GM23338 (cell line): Measurements from ENCODE around the gene RPLP1. TPM values are rescaled to one million over a fixed set of nuclear protein-coding genes. Genes with fewer than 3 reads are reported as not detected.

ENCODE experiments used
- ATAC-seq: fragments of 200-7000 bp; cut with Tn5 transposase; 3 replicates; pipeline ENCODE4 v1.9.1; 2020
- DNase-seq: peaks from one replicate; pipeline ENCODE4 v3.0.0-alpha.2; 2015; ENCODE audit warnings: low spot score
- H2AFZ ChIP-seq: fragments of 200-600 bp; sonication (generic); 2 replicates; pipeline ENCODE4 v1.8.0; 2016; ENCODE audit warnings: antibody characterized with exemption, mild to moderate bottlenecking, moderate library complexity
- H3F3A ChIP-seq: fragments of 200-600 bp; sonication (generic); replicated peaks from 2 replicates; pipeline ENCODE4 v1.8.0; 2017; ENCODE audit warnings: antibody characterized with exemption, mixed run types, low read depth
- H3K27ac ChIP-seq: fragments of 200-600 bp; sonication (generic); 2 replicates; pipeline ENCODE4 v1.6.1; 2016; ENCODE audit warnings: low read depth
- H3K27me3 ChIP-seq: fragments of 200-600 bp; sonication (generic); 2 replicates; pipeline ENCODE4 v1.8.0; 2016; ENCODE audit warnings: mild to moderate bottlenecking, mixed run types, moderate library complexity; ENCODE audit not compliant: insufficient read depth
- H3K36me3 ChIP-seq: fragments of 200-600 bp; sonication (generic); 2 replicates; pipeline ENCODE4 v1.8.0; 2016; ENCODE audit warnings: mild to moderate bottlenecking; ENCODE audit not compliant: insufficient read depth
- H3K4me1 ChIP-seq: fragments of 200-600 bp; sonication (generic); 2 replicates; pipeline ENCODE4 v1.8.0; 2016; ENCODE audit warnings: mild to moderate bottlenecking, moderate library complexity; ENCODE audit not compliant: insufficient read depth
- H3K4me2 ChIP-seq: fragments of 200-600 bp; sonication (generic); 2 replicates; pipeline ENCODE4 v1.7.1; 2017; ENCODE audit warnings: mixed run types
- H3K4me3 ChIP-seq: fragments of 200-600 bp; sonication (generic); 2 replicates; pipeline ENCODE4 v1.6.1; 2016; ENCODE audit warnings: mixed run types
- H3K79me2 ChIP-seq: fragments of 200-600 bp; sonication (generic); replicated peaks from 2 replicates; pipeline ENCODE4 v1.8.0; 2017; ENCODE audit warnings: mild to moderate bottlenecking; ENCODE audit not compliant: insufficient read depth
- H3K9me2 ChIP-seq: fragments of 200-600 bp; sonication (generic); 2 replicates; pipeline ENCODE4 v1.8.0; 2017; ENCODE audit not compliant: insufficient read depth
- H4K20me1 ChIP-seq: fragments of 200-600 bp; sonication (generic); replicated peaks from 2 replicates; pipeline ENCODE4 v1.8.0; 2017; ENCODE audit warnings: mild to moderate bottlenecking; ENCODE audit not compliant: insufficient read depth
- H3K27ac Mint-ChIP-seq: 2 replicates; pipeline ENCODE4 v1.8.0; 2020; ENCODE audit warnings: inconsistent platforms, mild to moderate bottlenecking, moderate library complexity, mixed read lengths
- H3K27me3 Mint-ChIP-seq: 3 replicates; pipeline ENCODE4 v1.8.0; 2022; ENCODE audit warnings: low read depth, mild to moderate bottlenecking, moderate library complexity, mixed read lengths, inconsistent platforms; ENCODE audit not compliant: insufficient read depth, poor library complexity
- H3K36me3 Mint-ChIP-seq: 3 replicates; pipeline ENCODE4 v1.8.0; 2021; ENCODE audit warnings: low read depth, mild to moderate bottlenecking, inconsistent platforms, moderate library complexity, mixed read lengths
- H3K4me1 Mint-ChIP-seq: 3 replicates; pipeline ENCODE4 v1.8.0; 2020; ENCODE audit warnings: mild to moderate bottlenecking, inconsistent platforms, mixed read lengths
- H3K4me3 Mint-ChIP-seq: 3 replicates; pipeline ENCODE4 v1.8.0; 2021; ENCODE audit warnings: moderate library complexity, mild to moderate bottlenecking, inconsistent platforms, mixed read lengths
- H3K9me3 Mint-ChIP-seq: 3 replicates; pipeline ENCODE4 v1.8.0; 2020; ENCODE audit warnings: moderate library complexity, mild to moderate bottlenecking, inconsistent platforms, mixed read lengths
- CREB1 ChIP-seq: fragments of 250-450 bp; sonication (Bioruptor Pico); IDR thresholded peaks from 2 replicates; pipeline ENCODE4 v1.5.0; 2020; ENCODE audit warnings: low read depth, mild to moderate bottlenecking, moderate library complexity
- EZH2 ChIP-seq: fragments of 200-600 bp; sonication (generic); IDR thresholded peaks from one replicate; pipeline ENCODE4 v1.8.0; 2017; ENCODE audit warnings: antibody characterized with exemption, mild to moderate bottlenecking, low read depth; ENCODE audit not compliant: unreplicated experiment
- EZH2phosphoT487 ChIP-seq: fragments of 200-600 bp; sonication (generic); IDR thresholded peaks from one replicate; pipeline ENCODE4 v1.8.1; 2018; ENCODE audit warnings: antibody characterized with exemption; ENCODE audit not compliant: unreplicated experiment
- JUNB ChIP-seq: IDR thresholded peaks from one replicate; pipeline ENCODE4 v1.6.1; 2016; ENCODE audit warnings: antibody characterized with exemption; ENCODE audit not compliant: unreplicated experiment
- NANOG ChIP-seq: IDR thresholded peaks from 2 replicates; pipeline ENCODE4 v1.6.1; 2016; ENCODE audit warnings: antibody characterized with exemption, borderline replicate concordance
- STAT1 ChIP-seq: IDR thresholded peaks from one replicate; pipeline ENCODE4 v1.6.1; 2016; ENCODE audit warnings: antibody characterized with exemption; ENCODE audit not compliant: unreplicated experiment
- ZNF114 ChIP-seq: fragments of 250-450 bp; sonication (Bioruptor Pico); IDR thresholded peaks from 2 replicates; pipeline ENCODE4 v1.5.0; 2020; ENCODE audit warnings: mild to moderate bottlenecking, moderate library complexity
- polyA plus RNA-seq: library from polyadenylated mRNA; unstranded; fragments of >200 nt; fragmentation: Nextera tagmentation; extraction: Ambion mirVana; gene quantifications from 2 replicates; pipeline ENCODE4 v1.2.1, GENCODE V29; 2016
- total RNA-seq: library from RNA; depleted of rRNA; stranded (reverse); fragments of >200 nt; shearing (Covaris generic); gene quantifications from 2 replicates; pipeline ENCODE4 v1.2.3, GENCODE V29; 2014
- TF ChIP-seq, protein P1 (sequence below), 2 experiments: fragments of 200-600 bp in 1 of 2; sonication (generic) in 1 of 2; conservative IDR thresholded peaks; 2 replicates each; pipeline versions ENCODE4 v1.5.1 to v1.6.1; 2016 to 2017; ENCODE audit warnings: antibody characterized with exemption in 2 of 2, low read depth in 2 of 2, mild to moderate bottlenecking in 2 of 2, moderate library complexity in 1 of 2
- TF ChIP-seq, protein P2 (sequence below): IDR thresholded peaks from 2 replicates; pipeline ENCODE4 v1.6.1; 2016; ENCODE audit warnings: antibody characterized with exemption
- TF ChIP-seq, protein P3 (sequence below): fragments of 250-450 bp; sonication (Bioruptor Pico); IDR thresholded peaks from 2 replicates; pipeline ENCODE4 v1.5.0; 2020; ENCODE audit warnings: mild to moderate bottlenecking, moderate library complexity

RPLP1 gene
- total and polyA plus RNA-seq, 2 experiments from 2014 or later, result 283 to 3,258 TPM

DNA sequence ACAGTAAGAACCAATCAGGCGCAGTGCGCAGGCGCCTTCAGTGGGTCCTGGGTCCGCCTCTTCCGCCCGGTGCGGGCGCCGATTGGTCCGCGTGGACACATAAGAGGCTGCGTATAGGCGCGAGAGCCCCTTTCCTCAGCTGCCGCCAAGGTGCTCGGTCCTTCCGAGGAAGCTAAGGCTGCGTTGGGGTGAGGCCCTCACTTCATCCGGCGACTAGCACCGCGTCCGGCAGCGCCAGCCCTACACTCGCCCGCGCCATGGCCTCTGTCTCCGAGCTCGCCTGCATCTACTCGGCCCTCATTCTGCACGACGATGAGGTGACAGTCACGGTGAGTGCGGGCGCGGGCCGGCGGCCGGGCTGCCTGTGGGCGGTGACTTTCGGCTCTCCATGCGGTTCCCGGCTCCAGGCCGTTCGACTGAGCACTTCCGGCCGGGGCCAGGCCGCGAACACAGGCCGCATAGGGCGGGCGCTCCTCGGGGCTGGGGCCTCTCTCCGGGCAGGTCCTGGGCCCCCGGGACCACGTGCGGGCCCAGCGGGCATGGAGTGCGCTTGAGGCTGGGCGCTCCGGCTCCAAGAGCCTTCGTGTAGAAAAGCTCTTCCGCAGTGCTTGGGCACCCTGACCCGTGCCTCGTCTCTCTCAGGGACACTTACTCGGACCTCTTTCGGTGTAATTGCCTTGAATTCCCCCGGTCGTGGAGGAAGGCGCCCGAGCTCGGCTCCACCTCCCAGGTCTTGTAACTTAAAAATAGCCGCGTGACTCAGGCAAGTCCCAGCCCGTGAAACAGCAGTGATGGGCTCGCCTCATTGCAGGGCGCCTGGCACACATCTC, at the start of gene RPLP1 (continued):
- TF ChIP-seq CREB1 (CRISPR knock-in tag), result no peak; the same call in 1 of the 2 replicates

DNA sequence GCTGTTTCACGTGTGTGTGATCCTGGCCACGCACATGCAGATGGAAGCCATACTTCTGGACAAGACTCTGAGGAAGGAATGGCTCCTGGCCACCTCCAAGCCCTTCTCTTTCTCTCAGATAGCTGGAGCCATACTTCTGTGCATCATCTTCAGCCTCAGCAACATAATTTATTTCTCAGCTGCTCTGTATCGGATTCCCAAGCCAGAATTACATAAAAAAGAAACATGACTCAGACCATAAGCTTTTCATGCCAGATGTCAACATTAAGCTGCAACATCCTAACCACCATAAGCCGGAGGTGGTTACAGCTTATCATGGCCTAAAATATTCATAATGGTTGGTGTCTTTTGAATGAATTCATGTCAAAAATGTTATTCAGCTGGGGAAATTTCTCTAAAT, 49.0 kb upstream of the RPLP1 start:
- Histone ChIP-seq H3K4me3 (no peak overlapping the region), H3K4me1 (no peaks in the 10 kb centered on the region), H3K79me2 (no peaks in the 10 kb centered on the region), H3K36me3 (no peaks in the 10 kb centered on the region), H3K9me2 (no peaks in the 10 kb centered on the region), H3F3A (no peaks in the 10 kb centered on the region), H2AFZ (no peak overlapping the region), H3K27ac (no peak overlapping the region), H4K20me1 (no peaks in the 10 kb centered on the region), H3K27me3 (no peaks in the 10 kb centered on the region), H3K4me2 (no peak overlapping the region)
- Mint-ChIP-seq H3K4me3 (no peak overlapping the region), H3K4me1 (peaks cover 7% of the 10 kb centered on the region; the same call in 1 of the 3 replicates), H3K27ac (no peak overlapping the region), H3K27me3 (peaks cover 3% of the 10 kb centered on the region), H3K36me3 (peaks cover 4% of the 10 kb centered on the region; the same call in 2 of the 3 replicates), H3K9me3 (no peaks in the 10 kb centered on the region)
- ATAC-seq (no peak), DNase-seq (no peak)
- TF ChIP-seq JUNB, result no peak
- no peak for TF ChIP-seq STAT1
- no peak for TF ChIP-seq EZH2phosphoT487
- TF ChIP-seq, protein P1, sequence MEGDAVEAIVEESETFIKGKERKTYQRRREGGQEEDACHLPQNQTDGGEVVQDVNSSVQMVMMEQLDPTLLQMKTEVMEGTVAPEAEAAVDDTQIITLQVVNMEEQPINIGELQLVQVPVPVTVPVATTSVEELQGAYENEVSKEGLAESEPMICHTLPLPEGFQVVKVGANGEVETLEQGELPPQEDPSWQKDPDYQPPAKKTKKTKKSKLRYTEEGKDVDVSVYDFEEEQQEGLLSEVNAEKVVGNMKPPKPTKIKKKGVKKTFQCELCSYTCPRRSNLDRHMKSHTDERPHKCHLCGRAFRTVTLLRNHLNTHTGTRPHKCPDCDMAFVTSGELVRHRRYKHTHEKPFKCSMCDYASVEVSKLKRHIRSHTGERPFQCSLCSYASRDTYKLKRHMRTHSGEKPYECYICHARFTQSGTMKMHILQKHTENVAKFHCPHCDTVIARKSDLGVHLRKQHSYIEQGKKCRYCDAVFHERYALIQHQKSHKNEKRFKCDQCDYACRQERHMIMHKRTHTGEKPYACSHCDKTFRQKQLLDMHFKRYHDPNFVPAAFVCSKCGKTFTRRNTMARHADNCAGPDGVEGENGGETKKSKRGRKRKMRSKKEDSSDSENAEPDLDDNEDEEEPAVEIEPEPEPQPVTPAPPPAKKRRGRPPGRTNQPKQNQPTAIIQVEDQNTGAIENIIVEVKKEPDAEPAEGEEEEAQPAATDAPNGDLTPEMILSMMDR (conservative IDR thresholded peaks at IDR 0.05; ENCODE audit: low read depth in 2 of 2), result no peak
- TF ChIP-seq NANOG, result no peak

DNA sequence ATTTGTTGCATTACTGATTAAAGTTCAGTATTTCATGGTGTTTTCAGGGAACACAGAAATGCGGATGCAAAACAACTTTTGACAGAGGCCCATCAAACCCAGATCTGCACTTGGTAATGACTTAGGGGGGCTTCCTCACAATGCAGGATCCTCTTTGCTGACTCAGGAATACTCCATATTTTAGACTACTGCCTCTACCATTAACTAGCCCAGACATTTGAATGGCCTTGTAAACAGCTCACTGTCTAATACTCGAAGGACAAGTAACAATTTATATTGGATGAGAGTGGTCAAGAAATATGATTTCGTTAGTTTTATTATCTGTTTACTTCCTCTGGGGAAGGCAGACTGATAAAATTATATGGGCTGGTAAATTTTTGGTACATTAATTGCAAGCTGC, 47.5 kb upstream of the RPLP1 start:
- H3K27ac ChIP-seq, result no peak overlapping the region
- ATAC-seq, result no peak
- TF ChIP-seq ZNF114, result no peak
- TF ChIP-seq EZH2, result no peak
- no peak for TF ChIP-seq STAT1
- TF ChIP-seq, protein P2, sequence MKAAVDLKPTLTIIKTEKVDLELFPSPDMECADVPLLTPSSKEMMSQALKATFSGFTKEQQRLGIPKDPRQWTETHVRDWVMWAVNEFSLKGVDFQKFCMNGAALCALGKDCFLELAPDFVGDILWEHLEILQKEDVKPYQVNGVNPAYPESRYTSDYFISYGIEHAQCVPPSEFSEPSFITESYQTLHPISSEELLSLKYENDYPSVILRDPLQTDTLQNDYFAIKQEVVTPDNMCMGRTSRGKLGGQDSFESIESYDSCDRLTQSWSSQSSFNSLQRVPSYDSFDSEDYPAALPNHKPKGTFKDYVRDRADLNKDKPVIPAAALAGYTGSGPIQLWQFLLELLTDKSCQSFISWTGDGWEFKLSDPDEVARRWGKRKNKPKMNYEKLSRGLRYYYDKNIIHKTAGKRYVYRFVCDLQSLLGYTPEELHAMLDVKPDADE, result no peak
- TF ChIP-seq, protein P3, sequence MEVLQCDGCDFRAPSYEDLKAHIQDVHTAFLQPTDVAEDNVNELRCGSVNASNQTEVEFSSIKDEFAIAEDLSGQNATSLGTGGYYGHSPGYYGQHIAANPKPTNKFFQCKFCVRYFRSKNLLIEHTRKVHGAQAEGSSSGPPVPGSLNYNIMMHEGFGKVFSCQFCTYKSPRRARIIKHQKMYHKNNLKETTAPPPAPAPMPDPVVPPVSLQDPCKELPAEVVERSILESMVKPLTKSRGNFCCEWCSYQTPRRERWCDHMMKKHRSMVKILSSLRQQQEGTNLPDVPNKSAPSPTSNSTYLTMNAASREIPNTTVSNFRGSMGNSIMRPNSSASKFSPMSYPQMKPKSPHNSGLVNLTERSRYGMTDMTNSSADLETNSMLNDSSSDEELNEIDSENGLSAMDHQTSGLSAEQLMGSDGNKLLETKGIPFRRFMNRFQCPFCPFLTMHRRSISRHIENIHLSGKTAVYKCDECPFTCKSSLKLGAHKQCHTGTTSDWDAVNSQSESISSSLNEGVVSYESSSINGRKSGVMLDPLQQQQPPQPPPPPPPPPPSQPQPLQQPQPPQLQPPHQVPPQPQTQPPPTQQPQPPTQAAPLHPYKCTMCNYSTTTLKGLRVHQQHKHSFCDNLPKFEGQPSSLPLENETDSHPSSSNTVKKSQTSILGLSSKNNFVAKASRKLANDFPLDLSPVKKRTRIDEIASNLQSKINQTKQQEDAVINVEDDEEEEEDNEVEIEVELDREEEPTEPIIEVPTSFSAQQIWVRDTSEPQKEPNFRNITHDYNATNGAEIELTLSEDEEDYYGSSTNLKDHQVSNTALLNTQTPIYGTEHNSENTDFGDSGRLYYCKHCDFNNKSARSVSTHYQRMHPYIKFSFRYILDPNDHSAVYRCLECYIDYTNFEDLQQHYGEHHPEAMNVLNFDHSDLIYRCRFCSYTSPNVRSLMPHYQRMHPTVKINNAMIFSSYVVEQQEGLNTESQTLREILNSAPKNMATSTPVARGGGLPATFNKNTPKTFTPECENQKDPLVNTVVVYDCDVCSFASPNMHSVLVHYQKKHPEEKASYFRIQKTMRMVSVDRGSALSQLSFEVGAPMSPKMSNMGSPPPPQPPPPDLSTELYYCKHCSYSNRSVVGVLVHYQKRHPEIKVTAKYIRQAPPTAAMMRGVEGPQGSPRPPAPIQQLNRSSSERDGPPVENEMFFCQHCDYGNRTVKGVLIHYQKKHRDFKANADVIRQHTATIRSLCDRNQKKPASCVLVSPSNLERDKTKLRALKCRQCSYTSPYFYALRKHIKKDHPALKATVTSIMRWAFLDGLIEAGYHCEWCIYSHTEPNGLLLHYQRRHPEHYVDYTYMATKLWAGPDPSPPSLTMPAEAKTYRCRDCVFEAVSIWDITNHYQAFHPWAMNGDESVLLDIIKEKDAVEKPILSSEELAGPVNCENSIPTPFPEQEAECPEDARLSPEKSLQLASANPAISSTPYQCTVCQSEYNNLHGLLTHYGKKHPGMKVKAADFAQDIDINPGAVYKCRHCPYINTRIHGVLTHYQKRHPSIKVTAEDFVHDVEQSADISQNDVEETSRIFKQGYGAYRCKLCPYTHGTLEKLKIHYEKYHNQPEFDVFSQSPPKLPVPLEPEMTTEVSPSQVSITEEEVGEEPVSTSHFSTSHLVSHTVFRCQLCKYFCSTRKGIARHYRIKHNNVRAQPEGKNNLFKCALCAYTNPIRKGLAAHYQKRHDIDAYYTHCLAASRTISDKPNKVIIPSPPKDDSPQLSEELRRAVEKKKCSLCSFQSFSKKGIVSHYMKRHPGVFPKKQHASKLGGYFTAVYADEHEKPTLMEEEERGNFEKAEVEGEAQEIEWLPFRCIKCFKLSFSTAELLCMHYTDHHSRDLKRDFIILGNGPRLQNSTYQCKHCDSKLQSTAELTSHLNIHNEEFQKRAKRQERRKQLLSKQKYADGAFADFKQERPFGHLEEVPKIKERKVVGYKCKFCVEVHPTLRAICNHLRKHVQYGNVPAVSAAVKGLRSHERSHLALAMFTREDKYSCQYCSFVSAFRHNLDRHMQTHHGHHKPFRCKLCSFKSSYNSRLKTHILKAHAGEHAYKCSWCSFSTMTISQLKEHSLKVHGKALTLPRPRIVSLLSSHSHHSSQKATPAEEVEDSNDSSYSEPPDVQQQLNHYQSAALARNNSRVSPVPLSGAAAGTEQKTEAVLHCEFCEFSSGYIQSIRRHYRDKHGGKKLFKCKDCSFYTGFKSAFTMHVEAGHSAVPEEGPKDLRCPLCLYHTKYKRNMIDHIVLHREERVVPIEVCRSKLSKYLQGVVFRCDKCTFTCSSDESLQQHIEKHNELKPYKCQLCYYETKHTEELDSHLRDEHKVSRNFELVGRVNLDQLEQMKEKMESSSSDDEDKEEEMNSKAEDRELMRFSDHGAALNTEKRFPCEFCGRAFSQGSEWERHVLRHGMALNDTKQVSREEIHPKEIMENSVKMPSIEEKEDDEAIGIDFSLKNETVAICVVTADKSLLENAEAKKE (CRISPR knock-in tag), result no peak
- TF ChIP-seq CREB1 (CRISPR knock-in tag), result no peak

More for the DNA sequence above, 47.5 kb upstream of the RPLP1 start:
- H3F3A ChIP-seq, result no peaks in the 10 kb centered on the region
- no peaks in the 10 kb centered on the region for H4K20me1 ChIP-seq
- H2AFZ ChIP-seq, result no peak overlapping the region
- Mint-ChIP-seq H3K27ac (no peak overlapping the region), H3K27me3 (peaks cover 3% of the 10 kb centered on the region), H3K4me1 (peaks cover 7% of the 10 kb centered on the region; the same call in 1 of the 3 replicates), H3K4me3 (no peak overlapping the region), H3K36me3 (no peaks in the 10 kb centered on the region; the same call in 2 of the 3 replicates), H3K9me3 (no peaks in the 10 kb centered on the region)
- no peaks in the 10 kb centered on the region; the same call in 1 of the 2 replicates for H3K4me1 ChIP-seq
- DNase-seq, result no peak
- no peaks in the 10 kb centered on the region for H3K9me2 ChIP-seq
- no peaks in the 10 kb centered on the region for H3K36me3 ChIP-seq
- no peaks in the 10 kb centered on the region for H3K27me3 ChIP-seq
- H3K4me2 ChIP-seq, result no peak overlapping the region
- H3K4me3 ChIP-seq, result no peak overlapping the region
- no peaks in the 10 kb centered on the region for H3K79me2 ChIP-seq
